SU-DHL-6 (cell line): ENCODE measurements around the gene PPARD.
A peak's percentile ranks its signal among the peaks of the same experiment; 100 is the strongest.

Experiments
- H2AFZ ChIP-seq: fragments of 200-600 bp; sonication (generic); 2 replicates; pipeline ENCODE4 v1.6.1; 2014; ENCODE audit warnings: low read depth, mild to moderate bottlenecking, moderate library complexity, mixed read lengths, antibody characterized with exemption, low read length; ENCODE audit not compliant: severe bottlenecking
- H3F3A ChIP-seq: fragments of 200-600 bp; shearing (Covaris generic); 2 replicates; pipeline ENCODE4 v1.6.0; 2016; ENCODE audit warnings: antibody characterized with exemption, mild to moderate bottlenecking; ENCODE audit not compliant: insufficient read depth
- H3K27ac ChIP-seq: fragments of 200-600 bp; sonication (generic); 2 replicates; pipeline ENCODE4 v1.5.1; 2016; ENCODE audit warnings: low read depth, mild to moderate bottlenecking, low read length, moderate library complexity, mixed read lengths
- H3K27me3 ChIP-seq: fragments of 200-600 bp; sonication (generic), shearing (Covaris generic); 2 replicates; pipeline ENCODE4 v1.6.0; 2014; ENCODE audit warnings: mild to moderate bottlenecking, low read length
- H3K36me3 ChIP-seq: fragments of 200-600 bp; sonication (generic); 2 replicates; pipeline ENCODE4 v1.6.1; 2014; ENCODE audit warnings: mild to moderate bottlenecking, low read length, mixed read lengths
- H3K4me2 ChIP-seq: fragments of 300-600, 200-600 bp; shearing (Covaris generic), sonication (generic); 2 replicates; pipeline ENCODE4 v1.6.0; 2014; ENCODE audit warnings: low read length, low read depth, mild to moderate bottlenecking; ENCODE audit not compliant: poor library complexity, severe bottlenecking
- H3K4me3 ChIP-seq: fragments of 200-600 bp; sonication (generic); 2 replicates; pipeline ENCODE4 v1.5.1; 2014; ENCODE audit warnings: antibody characterized with exemption, low read length, mild to moderate bottlenecking, mixed read lengths; ENCODE audit not compliant: insufficient read depth, poor library complexity, severe bottlenecking
- H3K79me2 ChIP-seq: fragments of 200-600 bp; sonication (generic); 2 replicates; pipeline ENCODE4 v1.6.1; 2014; ENCODE audit warnings: mild to moderate bottlenecking, low read length, moderate library complexity; ENCODE audit not compliant: insufficient read depth
- H3K9ac ChIP-seq: fragments of 200-600 bp; sonication (generic); 2 replicates; pipeline ENCODE4 v1.7.0; 2014; ENCODE audit warnings: mild to moderate bottlenecking, low read length
- H3K9me2 ChIP-seq: fragments of 200-600 bp; sonication (generic); replicated peaks from 2 replicates; pipeline ENCODE4 v1.6.1; 2014; ENCODE audit warnings: low read length; ENCODE audit not compliant: insufficient read depth
- H3K9me3 ChIP-seq: fragments of 200-600 bp; sonication (generic); 2 replicates; pipeline ENCODE4 v1.6.1; 2014; ENCODE audit warnings: low read length, mixed read lengths; ENCODE audit not compliant: insufficient read depth
- H4K20me1 ChIP-seq: fragments of 200-600 bp; sonication (generic); 2 replicates; pipeline ENCODE4 v1.6.1; 2014; ENCODE audit warnings: low read depth, mild to moderate bottlenecking, antibody characterized with exemption, low read length, moderate library complexity, mixed read lengths
- CTCF ChIP-seq: fragments of 200-600 bp; sonication (generic); IDR thresholded peaks from one replicate; pipeline ENCODE4 v1.5.1; 2017; ENCODE audit warnings: antibody characterized with exemption, mild to moderate bottlenecking, low read length, moderate library complexity; ENCODE audit not compliant: insufficient read depth, poor library complexity, severe bottlenecking
- EZH2phosphoT487 ChIP-seq: fragments of 200-600 bp; sonication (generic), shearing (Covaris generic); conservative IDR thresholded peaks from 2 replicates; pipeline ENCODE4 v1.6.1; 2018; ENCODE audit warnings: mild to moderate bottlenecking, antibody characterized with exemption, low read length, moderate library complexity, mixed read lengths

The PPARD gene

GRCh38 chr6:35319346-35320030 is 22.9 kb upstream of the PPARD start:
- Histone ChIP-seq H2AFZ (no peak overlapping the region), H3K36me3 (no peaks in the 10 kb centered on the region; the same call in 1 of the 2 replicates), H3K79me2 (no peaks in the 10 kb centered on the region), H3K27me3 (no peaks in the 10 kb centered on the region), H3K27ac (no peak overlapping the region), H3K9me3 (no peaks in the 10 kb centered on the region), H3K4me3 (no peak overlapping the region), H3K4me2 (no peak overlapping the region), H3K9me2 (no peaks in the 10 kb centered on the region), H3F3A (0 out of 2 replicates have a peak, but pooled peaks cover 4% of the 10 kb centered on the region), H4K20me1 (no peaks in the 10 kb centered on the region), H3K9ac (no peak overlapping the region)
- TF ChIP-seq CTCF = no peak
- TF ChIP-seq EZH2phosphoT487 = no peak

- Histone ChIP-seq H3F3A (0 out of 2 replicates have a peak, but pooled peaks cover 4% of the 10 kb centered on the region), H3K27ac (no peak overlapping the region), H3K9me3 (no peaks in the 10 kb centered on the region), H3K9me2 (no peaks in the 10 kb centered on the region), H3K36me3 (no peaks in the 10 kb centered on the region; the same call in 1 of the 2 replicates), H3K4me2 (no peak overlapping the region), H3K4me3 (no peak overlapping the region), H2AFZ (no peak overlapping the region), H3K79me2 (no peaks in the 10 kb centered on the region), H4K20me1 (no peaks in the 10 kb centered on the region), H3K27me3 (no peaks in the 10 kb centered on the region), H3K9ac (no peak overlapping the region)
- no peak for TF ChIP-seq CTCF
- no peak for TF ChIP-seq EZH2phosphoT487
Observed at GRCh38 chr6:35320031-35320410, 22.3 kb upstream of the PPARD start.

GRCh38 chr6:35321091-35321490 is 21.3 kb upstream of the PPARD start:
- TF ChIP-seq EZH2phosphoT487 = no peak
- Histone ChIP-seq H2AFZ (no peak overlapping the region), H3F3A (no peaks in the 10 kb centered on the region), H4K20me1 (no peaks in the 10 kb centered on the region), H3K9me2 (no peaks in the 10 kb centered on the region), H3K27ac (no peak overlapping the region), H3K4me2 (no peak overlapping the region), H3K9ac (no peak overlapping the region), H3K9me3 (no peaks in the 10 kb centered on the region), H3K4me3 (no peak overlapping the region), H3K36me3 (no peaks in the 10 kb centered on the region; the same call in 1 of the 2 replicates), H3K27me3 (no peaks in the 10 kb centered on the region), H3K79me2 (no peaks in the 10 kb centered on the region)

- H3K79me2 ChIP-seq = no peaks in the 10 kb centered on the region
- no peaks in the 10 kb centered on the region for H4K20me1 ChIP-seq
- no peaks in the 10 kb centered on the region for H3K27me3 ChIP-seq
- 0 out of 2 replicates have a peak, but pooled peaks cover 3% of the 10 kb centered on the region for H3K36me3 ChIP-seq
- H3K9me2 ChIP-seq = no peaks in the 10 kb centered on the region
- H3K4me2 ChIP-seq = no peak overlapping the region
- peak overlapping the region; percentile 1; the same call in 1 of the 2 replicates for H3K9ac ChIP-seq
- no peak overlapping the region for H3K4me3 ChIP-seq
- H3K27ac ChIP-seq = no peak overlapping the region
- TF ChIP-seq EZH2phosphoT487 = no peak
- TF ChIP-seq CTCF = peak; percentile 98
- H3K9me3 ChIP-seq = no peaks in the 10 kb centered on the region
- H2AFZ ChIP-seq = peak overlapping the region; percentile 80
- H3F3A ChIP-seq = no peaks in the 10 kb centered on the region
Observed at GRCh38 chr6:35327349-35328027, 14.9 kb upstream of the PPARD start.
